Heart right ventricle (tissue), 16 donors: Measurements from ENCODE around the gene TIMM17B. TPM values are rescaled to one million over a fixed set of nuclear protein-coding genes. Genes with fewer than 3 reads are reported as not detected.

Experiments
- ATAC-seq, 8 donors: fragments of 200-7000 bp; cut with Tn5 transposase; one replicate each; pipeline ENCODE4 v1.9.1; 2020; ENCODE audit warnings: mild to moderate bottlenecking in 8 of 8, moderate library complexity in 8 of 8, moderate number of reproducible peaks in 1 of 8
- DNase-seq, 2 donors: peaks; one replicate each; pipeline ENCODE4 v3.0.0-alpha.2; 2020
- H3K27ac ChIP-seq, 10 donors: fragments of 200-600 bp; sonication (generic) in 2 of 10; one replicate each; pipeline versions ENCODE4 v1.5.0 to v1.8.0; 2020 to 2022; ENCODE audit warnings: mild to moderate bottlenecking in 3 of 10
- H3K27me3 ChIP-seq, 7 donors: fragments of 200-600 bp; one replicate each; pipeline ENCODE4 v1.8.0; 2021 to 2022; ENCODE audit warnings: mild to moderate bottlenecking in 2 of 7
- H3K36me3 ChIP-seq, 9 donors: fragments of 200-600 bp; sonication (generic) in 1 of 9; one replicate each; pipeline versions ENCODE4 v1.5.0 to v1.8.0; 2020 to 2022; ENCODE audit warnings: mild to moderate bottlenecking in 2 of 9
- H3K4me1 ChIP-seq, 9 donors: fragments of 200-600 bp; sonication (generic) in 1 of 9; one replicate each; pipeline versions ENCODE4 v1.5.0 to v1.8.0; 2020 to 2022; ENCODE audit warnings: mild to moderate bottlenecking in 4 of 9
- H3K4me3 ChIP-seq, 10 donors: fragments of 200-600 bp; sonication (generic) in 2 of 10; one replicate each; pipeline versions ENCODE4 v1.5.0 to v1.8.0; 2020 to 2022; ENCODE audit warnings: mild to moderate bottlenecking in 7 of 10, moderate library complexity in 2 of 10
- H3K9me3 ChIP-seq, 11 donors: fragments of 200-600 bp in 10 of 11; sonication (generic) in 2 of 11; one replicate each; pipeline versions ENCODE4 v1.5.0 to v1.8.0; 2013 to 2022; ENCODE audit warnings: mild to moderate bottlenecking in 2 of 11, control low read depth in 1 of 11, moderate library complexity in 1 of 11
- CTCF ChIP-seq, 9 donors: fragments of 200-600 bp; sonication (generic) in 2 of 9; IDR thresholded peaks; one replicate each; pipeline versions ENCODE4 v1.5.0 to v1.8.0; 2021 to 2022; ENCODE audit warnings: antibody characterized with exemption in 9 of 9, mild to moderate bottlenecking in 5 of 9, moderate library complexity in 1 of 9
- WGBS, 2 donors: extraction: QIAGEN DNeasy Blood & Tissue Kit; methylation state at CpG; one replicate each; pipeline ENCODE4 v1.1.7; 2013; ENCODE audit warnings: inconsistent platforms in 1 of 2; 5-methylcytosine and 5-hydroxymethylcytosine counted together
- intact Hi-C, 10 donors: fragments of 100-400 bp; cut with DNase I; formaldehyde crosslinking; loops; one replicate each; pipeline versions ENCODE4 v1.11.1 to v1.14.2; 2022
- polyA plus RNA-seq, 2 donors: library from polyadenylated mRNA; stranded (reverse); fragments of 200-250 nt; gene quantifications; one replicate each; pipeline ENCODE4 v1.2.3, GENCODE V29; 2013
- total RNA-seq, 10 donors: library from RNA; stranded (reverse); fragmentation: NEBNext Ultra II Directional in 3 of 10; extraction: Animal tissue kit (Norgen Biotek cat#: 25700) in 3 of 10; gene quantifications; one replicate each; pipeline versions ENCODE4 v1.2.1 to v1.2.4, GENCODE V29; 2021 to 2023
- donor health status: Arrhythmogenic right ventricular cardiomyopathy.
- donor health status: ischemic (EF 13 %, LVEDD 7.1; RV severe dilation, severe dysfunction).
- donor health status: healthy with polysubstance abuse.
- donor health status: DM: no; HTN: yes; CAD: no.
- donor health status: DM: no; HTN: no; CAD: no.
- donor health status: ischemic (EF 25% LVEDD 6.9; RV normal size, moderate dysfunction).
- donor health status: ischemic (EF 25% LVEDD 5.7; RV mildly dilated, moderate dysfunction).
- donor health status: healthy.
- donor health status: DM: yes; HTN: yes; CAD: no.
- donor health status: Ischemic cardiomyopathy.
- donor health status: ischemic (EF 35%, LVEDD 5.7; RV mildly dilated, moderate dysfunction).
- donor health status: nonischemic (EF 11% LVEDD 7.7; RV severe dilation, severe dysfunction).
- donor health status: DM: yes; HTN: yes; CAD: no.
- donor health status: PGD.
- donor health status: ischemic (EF 29% LVEDD 5.4; RV normal size, mild dysfunction).
- donor health status: nonischemic (EF 23%, LVEDD 6.1; RV moderate dilation, normal function).

The TIMM17B gene
- total and polyA plus RNA-seq, 12 donors: 58.3 to 100 (median 67.0) TPM

- Histone ChIP-seq H3K4me3 (no peak overlapping the region), H3K9me3 (no peaks in the 10 kb centered on the region), H3K4me1 (peaks cover 0 to 66% (median 18%) of the 10 kb centered on the region in 9 donors), H3K27ac (peak overlapping the region in 1 of 10 donors; percentile 89), H3K36me3 (peaks cover 0 to 39% (median 0%) of the 10 kb centered on the region in 9 donors), H3K27me3 (no peaks in the 10 kb centered on the region)
- intact Hi-C loops: no loop called here
- no peak for DNase-seq
- no peak for ATAC-seq
- WGBS, 2 donors: 84 to 94% methylated on average over 2 of the region's 2 CpGs
- no peak for TF ChIP-seq CTCF (IDR thresholded peaks at IDR 0.05)
Measured at GRCh38 chrX:48940404-48940955, 42.9 kb upstream of the TIMM17B start.

GRCh38 chrX:48939524-48940228 lies 42.1 kb upstream of the TIMM17B start:
- DNase-seq: no peak
- Histone ChIP-seq H3K36me3 (peaks cover 0 to 43% (median 0%) of the 10 kb centered on the region in 9 donors), H3K27me3 (no peaks in the 10 kb centered on the region), H3K9me3 (no peaks in the 10 kb centered on the region), H3K27ac (peak overlapping the region in 2 of 10 donors; percentile 29 to 89), H3K4me1 (peaks cover 0 to 74% (median 18%) of the 10 kb centered on the region in 9 donors), H3K4me3 (no peak overlapping the region)
- no peak for ATAC-seq
- no peak for TF ChIP-seq CTCF (IDR thresholded peaks at IDR 0.05)
- intact Hi-C loops: no loop called here
- 80 to 82% methylated on average over 3 of the region's 3 CpGs for WGBS, 2 donors

- no peak for TF ChIP-seq CTCF (IDR thresholded peaks at IDR 0.05)
- Histone ChIP-seq H3K27me3 (no peaks in the 10 kb centered on the region), H3K9me3 (no peaks in the 10 kb centered on the region), H3K27ac (peak overlapping the region in 2 of 10 donors; percentile 29 to 89), H3K4me1 (peaks cover 0 to 74% (median 18%) of the 10 kb centered on the region in 9 donors), H3K4me3 (no peak overlapping the region), H3K36me3 (peaks cover 0 to 51% (median 0%) of the 10 kb centered on the region in 9 donors)
- DNase-seq: no peak
- 78 to 82% methylated on average over 1 of the region's 1 CpG for WGBS, 2 donors
- intact Hi-C loops: no loop called here
- no peak for ATAC-seq
Measured at GRCh38 chrX:48938721-48939425, 41.3 kb upstream of the TIMM17B start.

- H3K36me3 ChIP-seq: peaks cover 0 to 53% (median 0%) of the 10 kb centered on the region in 9 donors
- no peaks in the 10 kb centered on the region for H3K27me3 ChIP-seq
- ATAC-seq (peak; percentile 38 to 80 (median 70)), DNase-seq (peak; percentile 34 to 37)
- peak overlapping the region in 8 of 10 donors; percentile 5 to 89 (median 28) for H3K27ac ChIP-seq
- H3K4me3 ChIP-seq: peak overlapping the region in 1 of 10 donors; percentile 29
- no peak for TF ChIP-seq CTCF (IDR thresholded peaks at IDR 0.05)
- H3K4me1 ChIP-seq: peaks cover 0 to 71% (median 18%) of the 10 kb centered on the region in 9 donors
- intact Hi-C loops: no loop called here
- WGBS, 2 donors: 24 to 44% methylated on average over 9 of the region's 9 CpGs
- no peaks in the 10 kb centered on the region for H3K9me3 ChIP-seq
Measured at GRCh38 chrX:48937054-48937907, 39.7 kb upstream of the TIMM17B start.
